GM21526 (cell line): ENCODE measurements around the gene UPK1B.
A peak's percentile ranks its signal among the peaks of the same experiment; 100 is the strongest.

Source experiments
- ATAC-seq: cut with Tn5 transposase; IDR thresholded peaks from one replicate; pipeline ENCODE4 v1.9.1; 2021; ENCODE audit warnings: moderate library complexity; ENCODE audit not compliant: unreplicated experiment, low FRiP score

The UPK1B gene

DNA sequence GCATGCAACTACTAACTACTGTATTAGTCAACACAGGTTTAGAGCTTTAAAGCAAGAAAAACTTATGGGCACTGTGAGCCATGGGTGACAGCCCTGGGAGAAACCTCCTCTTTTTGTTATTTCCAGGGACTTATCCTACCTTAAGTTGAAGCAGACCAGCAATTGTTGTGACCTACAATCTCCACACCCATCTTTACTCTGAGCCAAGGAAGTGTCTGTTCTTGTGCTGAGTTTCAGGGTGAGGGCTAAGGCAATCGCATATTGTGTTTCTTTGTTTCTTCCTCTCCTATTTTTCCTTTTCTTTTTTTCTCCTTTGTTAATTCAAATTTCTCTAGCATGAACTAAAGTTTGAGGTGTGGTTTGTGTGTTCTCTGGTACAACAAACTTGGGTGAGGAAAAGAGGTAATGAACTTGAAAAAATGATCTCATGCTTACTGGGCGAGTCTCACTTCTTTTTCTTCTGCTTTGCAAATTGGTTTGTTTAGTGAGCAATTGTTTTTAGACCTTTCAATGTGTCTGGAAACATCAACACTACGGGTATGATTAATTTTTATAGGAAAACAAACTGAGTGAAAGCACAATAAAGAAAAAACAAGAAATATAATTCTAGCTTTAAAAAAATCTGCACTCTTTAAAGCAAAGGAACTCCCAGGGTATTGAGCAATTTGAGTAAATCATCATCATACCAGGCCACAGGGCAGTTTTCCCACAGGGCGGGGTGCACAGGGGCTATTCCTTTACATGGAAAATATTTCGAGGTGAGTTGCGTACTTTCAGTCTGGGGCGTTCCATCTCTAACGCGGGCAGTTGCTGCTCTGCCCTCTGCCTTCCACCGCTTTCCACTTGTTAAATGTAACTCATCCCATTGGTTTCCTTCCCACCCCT lies 2.7 kb downstream of the UPK1B start:
- no peak for ATAC-seq

DNA sequence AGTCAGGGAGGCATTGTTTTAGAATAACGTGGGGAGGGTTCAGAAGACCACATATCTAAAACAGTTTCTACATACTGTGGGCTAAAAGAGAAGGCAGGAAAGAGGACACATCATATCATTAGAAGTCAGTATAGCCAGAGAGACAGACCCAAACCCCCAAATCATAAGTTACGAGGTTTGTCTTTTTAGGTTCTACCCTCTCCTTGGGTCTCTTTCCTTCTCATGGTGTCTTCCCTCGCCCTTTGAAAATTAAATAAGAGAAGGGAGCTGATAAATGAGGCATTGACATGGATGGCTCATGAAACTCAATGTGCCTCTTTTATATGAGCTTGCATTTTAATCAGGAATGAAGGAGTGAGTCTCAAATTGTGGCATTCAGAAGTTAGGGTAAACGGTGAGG lies 3.4 kb downstream of the UPK1B start:
- no peak for ATAC-seq

DNA sequence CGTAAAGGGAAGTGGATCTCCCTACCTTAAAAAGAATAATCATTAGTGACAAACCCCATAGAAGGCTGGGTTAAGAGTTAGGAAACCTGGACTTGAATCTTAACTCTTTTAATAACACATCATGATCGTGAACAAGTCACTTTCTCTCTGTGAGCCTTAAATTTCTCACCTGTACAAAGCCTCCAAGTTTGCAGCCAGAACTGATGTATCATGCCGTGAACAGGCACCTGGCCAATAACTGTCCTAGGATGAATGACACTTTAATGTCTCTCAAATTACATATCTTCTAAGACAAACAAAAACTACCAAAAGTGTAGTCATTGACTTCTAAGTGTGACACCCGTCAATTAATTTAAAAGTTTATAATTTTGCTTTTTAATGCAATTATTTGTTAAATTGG lies 3.9 kb downstream of the UPK1B start:
- no peak for ATAC-seq

DNA sequence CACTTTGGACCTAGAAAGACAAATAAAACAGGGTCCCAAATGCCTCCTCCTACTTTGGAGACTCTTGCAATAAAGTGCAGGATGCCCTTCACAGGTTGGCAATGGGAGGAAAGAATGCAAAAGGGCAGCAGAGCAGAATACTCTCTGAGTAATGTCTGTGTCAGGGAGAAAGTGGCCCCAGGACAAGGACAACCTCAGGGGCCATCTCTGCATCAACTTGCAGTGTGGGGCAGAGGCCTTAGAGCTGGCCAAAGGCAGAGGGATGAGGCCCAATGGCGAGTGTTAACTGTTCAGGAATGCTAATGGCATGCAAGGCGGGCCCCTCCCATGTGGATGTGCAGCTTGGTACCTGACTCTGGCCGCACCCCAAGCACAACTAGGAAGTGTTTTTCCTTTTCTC lies 8.4 kb downstream of the UPK1B start:
- ATAC-seq = no peak

DNA sequence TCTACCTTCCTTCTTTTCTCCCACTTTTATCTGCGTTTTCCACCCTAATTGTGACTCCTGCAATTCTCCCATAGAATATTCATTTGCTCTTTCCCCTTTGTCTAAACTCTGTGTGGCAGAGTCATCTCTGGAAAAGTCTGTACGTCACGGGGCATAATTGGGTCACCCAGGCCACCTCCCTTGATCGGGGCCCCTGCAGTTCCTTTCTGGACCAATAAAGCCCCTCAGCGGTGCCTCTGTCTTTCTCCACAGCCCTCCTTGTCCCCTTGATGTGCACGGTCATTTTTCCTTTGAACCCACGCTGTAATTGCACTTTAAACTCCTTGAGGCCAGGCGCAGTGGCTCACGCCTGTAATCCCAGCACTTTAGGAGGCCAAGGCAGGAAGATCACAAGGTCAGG lies 10.7 kb downstream of the UPK1B start:
- no peak for ATAC-seq

DNA sequence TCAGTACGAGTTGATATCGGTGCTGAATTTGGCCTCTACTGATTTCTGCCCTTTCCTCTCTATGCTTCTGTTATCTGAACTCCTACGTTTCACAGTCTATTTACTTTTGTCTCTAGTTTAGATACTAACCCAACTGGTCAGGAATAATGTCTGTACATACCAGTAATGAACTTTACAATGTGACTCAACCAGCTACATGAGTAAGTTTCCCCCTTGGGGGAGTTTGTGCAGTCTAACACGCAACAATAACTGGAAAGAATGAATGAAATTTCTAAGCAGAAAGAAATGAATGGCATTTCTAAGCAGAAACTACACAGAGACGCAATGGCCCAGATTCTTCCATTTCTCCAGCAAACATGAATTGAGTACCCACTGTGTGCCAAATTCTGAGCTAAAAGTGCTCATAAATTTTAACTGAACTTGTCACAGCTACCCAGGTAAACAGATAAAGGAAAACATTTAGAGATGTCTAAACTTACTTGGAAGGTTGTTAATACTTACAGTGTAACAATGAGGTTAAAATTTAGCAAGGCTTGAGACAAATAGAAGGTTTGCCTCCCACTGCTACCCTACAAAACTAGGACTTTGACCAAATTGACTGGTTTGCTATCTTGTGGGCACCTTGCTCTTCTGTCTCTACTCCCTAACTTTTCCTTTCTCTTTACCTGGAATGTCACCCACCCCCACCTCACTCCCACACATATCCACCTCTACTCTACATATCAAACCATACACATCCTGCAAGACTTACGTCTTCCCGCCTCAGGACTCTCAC lies 11.6 kb downstream of the UPK1B start:
- no peak for ATAC-seq

DNA sequence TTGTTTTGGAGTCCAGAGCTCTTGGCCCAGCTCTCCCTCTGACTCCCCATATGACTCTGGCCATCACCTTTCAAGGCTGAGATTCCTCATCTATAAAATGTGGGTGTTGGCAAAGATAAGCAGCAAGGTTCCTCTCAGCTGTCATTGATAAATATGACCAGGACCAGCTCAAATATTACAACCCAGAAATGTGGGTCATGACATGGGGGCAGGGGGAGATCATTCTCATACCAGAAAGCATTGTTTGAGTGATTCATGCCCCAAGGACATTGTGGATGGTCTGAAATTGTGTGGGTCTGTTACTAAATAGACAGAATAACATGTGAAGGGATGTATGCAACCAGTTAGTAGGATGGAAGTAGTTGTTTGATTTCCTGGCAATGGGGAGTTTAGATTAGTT lies 13.9 kb downstream of the UPK1B start:
- no peak for ATAC-seq

DNA sequence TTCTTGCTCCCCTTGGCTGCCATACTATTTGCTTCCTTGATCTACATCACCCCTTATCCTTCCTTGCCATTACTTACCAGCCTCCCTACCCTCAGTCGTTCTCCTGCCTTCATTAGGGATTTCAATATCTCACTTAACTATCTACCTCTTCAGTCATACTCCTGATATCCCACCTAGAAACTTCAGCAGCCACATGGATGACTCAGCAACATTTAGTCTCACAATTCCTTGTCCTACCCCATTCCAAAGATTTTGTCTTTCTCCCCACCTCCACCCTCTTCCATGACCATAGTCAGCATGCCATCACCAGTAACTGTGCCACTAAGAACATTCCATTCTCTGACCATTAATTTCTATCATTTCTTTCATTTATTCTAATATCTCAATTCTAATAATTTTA lies 18.4 kb downstream of the UPK1B start:
- no peak for ATAC-seq

DNA sequence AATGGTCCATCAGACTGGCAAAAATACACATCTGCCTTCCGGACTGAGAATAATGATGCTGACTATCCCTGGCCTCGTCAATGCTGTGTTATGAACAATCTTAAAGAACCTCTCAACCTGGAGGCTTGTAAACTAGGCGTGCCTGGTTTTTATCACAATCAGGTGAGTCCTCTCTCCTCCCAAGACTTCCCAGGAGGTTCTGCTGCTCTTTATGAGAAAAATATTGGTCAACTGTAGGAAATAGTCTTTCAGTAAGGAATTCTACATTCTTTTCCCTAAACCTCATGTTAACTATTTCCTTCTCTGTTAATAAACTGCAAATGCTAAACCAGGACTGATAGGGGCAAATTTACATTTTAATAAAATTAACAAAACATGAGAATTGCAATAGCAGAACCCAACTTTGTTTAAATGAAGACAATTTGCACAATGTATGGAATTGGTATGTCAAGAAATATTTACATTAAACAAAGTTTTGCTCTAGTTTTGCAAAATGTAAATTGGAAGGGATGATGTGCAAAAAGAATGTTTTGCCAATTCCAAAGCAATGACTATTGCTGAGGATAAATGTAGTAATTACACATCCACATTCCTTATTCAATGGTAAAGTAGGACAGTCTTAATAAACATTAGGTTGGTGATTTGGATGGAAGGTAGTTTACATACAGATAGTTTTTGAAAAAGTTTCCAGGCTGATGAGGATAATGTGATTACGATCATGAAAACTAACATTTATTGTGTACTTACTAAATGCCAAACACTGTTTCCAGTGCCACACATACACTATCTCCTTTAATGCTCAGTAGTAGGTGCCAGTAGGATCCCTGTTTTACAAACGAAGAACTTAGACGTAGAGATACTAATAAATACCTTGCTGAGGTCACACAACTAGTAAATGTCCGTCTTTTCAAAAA lies 21.1 kb downstream of the UPK1B start:
- ATAC-seq = no peak

DNA sequence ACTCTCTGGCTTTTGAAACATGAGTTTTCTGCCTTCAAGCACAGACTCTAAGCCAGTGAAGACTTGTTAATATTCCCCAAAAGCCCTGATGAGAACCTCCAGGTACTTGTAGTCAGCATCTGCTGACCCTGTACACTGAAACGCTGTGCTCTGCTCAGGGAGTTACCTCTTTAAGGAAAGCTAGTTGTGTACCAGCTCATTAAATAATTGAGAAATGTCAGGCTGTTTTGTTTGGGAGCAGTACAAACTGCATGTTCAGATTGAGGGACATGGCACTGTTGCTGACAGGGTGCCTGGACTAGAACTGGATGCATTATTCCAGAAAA lies 21.7 kb downstream of the UPK1B start:
- ATAC-seq = no peak

DNA sequence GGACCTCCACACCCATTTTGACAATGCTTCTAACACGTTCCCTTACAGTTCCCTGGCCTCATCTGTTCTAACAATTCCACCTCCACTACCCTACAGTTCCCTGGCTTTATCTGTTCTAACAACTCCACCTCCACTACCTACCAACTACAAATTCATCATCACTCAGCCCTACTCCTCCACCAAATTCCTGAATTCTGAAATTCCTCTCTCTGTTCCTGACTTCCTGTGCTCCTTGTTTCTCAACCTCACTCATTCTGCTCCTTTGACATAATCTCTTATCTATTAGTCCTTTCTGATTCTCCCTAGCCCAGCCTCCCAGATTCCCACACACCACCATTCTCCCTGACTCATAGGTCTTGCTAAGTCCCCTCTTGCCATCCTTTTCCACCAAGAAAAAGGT lies 22.5 kb downstream of the UPK1B start:
- no peak for ATAC-seq

DNA sequence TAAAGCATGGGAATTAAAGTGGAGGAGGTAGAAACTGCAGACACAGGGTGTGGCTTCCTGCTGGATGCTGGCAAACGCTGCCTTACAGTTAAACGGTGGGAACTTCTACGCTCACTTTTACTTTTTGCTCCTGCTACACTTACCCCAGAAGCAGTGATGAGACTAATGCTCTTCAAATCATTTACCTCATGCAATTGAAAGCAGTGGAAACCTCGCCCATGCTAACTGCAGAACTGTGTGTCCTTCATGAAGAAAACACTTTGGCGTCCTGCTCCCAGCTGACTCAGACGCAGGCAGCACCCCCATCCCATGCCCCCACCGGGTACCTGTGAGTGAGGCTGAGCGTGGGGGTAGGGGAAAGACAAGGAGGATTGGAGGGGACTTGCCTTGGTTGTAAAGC lies 31.8 kb downstream of the UPK1B start:
- no peak for ATAC-seq

DNA sequence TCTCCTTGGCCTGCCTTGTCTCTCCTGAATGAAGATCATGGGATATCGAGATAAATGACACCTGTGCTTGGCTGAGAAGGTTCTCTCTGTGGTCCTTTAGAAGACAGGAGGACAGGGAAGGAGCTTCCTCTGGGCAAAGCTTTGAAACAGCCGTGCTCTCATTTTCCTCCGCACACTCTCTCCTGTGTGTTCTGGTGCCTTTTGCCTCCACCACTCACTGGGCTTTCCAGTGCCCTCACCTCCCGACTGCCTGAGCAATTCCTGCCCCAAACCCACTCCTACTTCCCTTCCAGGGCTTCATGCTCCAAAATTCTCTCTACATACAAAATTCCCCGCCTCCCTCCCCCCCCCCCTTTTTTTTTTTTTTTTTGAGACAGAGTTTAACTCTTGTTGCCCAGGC lies 32.3 kb downstream of the UPK1B start:
- no peak for ATAC-seq

DNA sequence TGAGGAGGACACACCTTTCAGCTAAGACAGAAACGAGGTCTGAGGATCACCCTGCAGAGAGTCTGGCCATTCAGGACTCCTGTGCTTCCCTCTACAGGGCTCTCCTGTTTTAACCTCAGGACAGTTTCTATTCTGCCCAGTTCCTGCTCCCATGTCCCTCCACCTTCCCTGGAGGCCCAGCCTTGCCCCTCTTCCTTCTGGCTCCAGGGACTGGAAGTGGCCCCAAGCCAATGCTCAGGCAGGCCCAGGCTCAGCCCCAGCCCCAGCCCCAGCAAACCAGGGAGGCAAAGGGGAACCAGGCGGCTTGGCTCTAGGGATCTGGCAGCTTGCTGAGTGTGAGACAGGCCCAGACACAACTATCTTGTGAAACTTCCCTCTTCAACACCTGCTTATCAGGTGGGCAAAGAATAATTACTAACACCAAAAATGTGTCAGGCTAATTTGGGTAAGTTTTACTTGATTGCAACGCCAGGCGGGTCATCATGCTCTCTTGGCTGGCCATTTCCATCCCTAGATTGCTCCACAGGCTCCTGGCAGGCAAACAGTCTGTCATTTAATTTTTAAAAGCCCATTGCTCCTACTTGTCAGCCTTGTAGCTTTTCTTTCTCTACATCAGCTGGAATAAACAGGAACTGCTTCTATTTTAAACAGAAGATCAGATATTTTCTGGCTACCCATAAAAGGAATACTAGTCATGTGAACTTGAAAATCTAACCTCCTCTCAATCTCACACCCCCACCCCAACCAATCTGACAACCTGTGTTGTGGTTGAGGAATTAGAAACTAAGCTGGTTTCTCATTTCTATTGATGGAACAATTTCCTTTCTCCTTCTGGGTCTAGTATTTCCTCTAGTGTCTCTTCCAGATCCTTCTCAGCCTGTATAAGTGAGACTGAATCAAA lies 33.5 kb downstream of the UPK1B start:
- no peak for ATAC-seq

DNA sequence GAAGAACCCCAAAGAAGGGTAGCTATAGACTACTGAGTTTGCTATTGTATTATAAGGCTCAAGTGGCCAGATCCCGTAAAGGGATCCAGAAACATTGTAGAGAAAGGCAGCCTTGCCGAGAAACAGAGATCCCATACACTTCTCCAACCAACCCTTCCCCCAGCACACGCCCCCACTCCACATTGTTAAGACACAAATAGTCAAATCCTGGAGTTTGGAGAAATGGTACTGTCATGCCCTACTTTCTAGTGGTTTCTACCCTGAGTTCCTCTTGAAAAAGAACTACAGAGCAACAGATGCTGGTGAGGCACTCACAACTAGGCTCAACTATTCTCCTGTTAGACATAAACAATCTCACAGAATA lies 34.1 kb downstream of the UPK1B start:
- no peak for ATAC-seq

DNA sequence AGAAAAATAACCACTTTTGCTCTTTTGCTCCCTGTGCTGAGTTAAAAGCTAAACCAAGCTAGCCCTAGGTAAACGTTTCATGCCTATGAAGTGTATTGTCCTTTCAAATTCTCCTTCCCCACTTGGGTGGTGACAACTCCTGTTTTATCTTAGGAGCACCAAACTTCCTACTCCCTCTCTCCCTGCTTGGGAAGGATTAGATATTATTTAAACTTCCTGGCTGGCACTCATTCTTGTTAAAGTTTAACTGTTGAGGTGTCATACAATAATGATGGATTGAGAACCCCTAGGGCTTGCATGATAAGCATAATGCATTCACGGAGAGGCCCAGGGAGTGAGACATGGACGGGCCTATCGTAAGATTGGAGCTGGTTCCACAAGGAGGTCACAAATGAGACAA lies 37.8 kb downstream of the UPK1B start:
- ATAC-seq = no peak

DNA sequence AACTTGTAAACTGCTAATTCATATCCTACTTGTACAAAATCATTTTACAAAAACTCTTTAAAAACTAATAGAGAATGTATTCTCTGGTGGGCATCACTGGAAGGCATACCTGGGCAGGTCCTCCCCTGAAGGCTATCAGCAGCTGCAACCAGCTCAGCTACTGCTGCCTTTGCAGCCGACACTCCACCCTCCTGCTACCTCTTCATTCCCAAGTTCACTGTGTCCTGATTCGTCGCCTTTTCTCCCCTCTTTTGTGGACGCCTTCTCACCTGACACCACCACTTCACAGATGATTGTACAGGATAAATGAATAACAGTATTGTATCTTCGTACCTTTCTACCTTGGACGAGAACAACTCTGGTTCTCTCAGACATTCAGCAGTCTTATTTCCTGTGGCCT lies 38.4 kb downstream of the UPK1B start:
- no peak for ATAC-seq

DNA sequence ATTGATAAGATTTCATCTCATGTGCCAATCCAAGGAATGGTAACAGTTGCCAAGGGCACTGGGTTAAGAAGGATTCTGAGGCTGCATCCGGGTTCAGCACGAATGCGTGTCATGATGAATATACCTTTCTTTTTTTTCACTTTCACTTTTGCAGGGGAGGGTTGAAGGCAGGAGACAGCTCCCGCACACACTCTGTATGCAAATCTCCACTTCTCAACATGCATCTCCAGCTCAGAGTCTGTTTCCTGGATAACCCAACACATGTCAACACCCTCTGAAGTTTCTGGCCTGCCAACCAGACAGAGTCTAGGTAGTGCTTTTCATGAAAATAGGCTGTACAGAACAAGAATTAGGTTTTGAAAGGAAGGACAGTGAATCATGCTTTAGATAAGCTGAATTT lies 45.7 kb downstream of the UPK1B start:
- peak; percentile 91 for ATAC-seq

DNA sequence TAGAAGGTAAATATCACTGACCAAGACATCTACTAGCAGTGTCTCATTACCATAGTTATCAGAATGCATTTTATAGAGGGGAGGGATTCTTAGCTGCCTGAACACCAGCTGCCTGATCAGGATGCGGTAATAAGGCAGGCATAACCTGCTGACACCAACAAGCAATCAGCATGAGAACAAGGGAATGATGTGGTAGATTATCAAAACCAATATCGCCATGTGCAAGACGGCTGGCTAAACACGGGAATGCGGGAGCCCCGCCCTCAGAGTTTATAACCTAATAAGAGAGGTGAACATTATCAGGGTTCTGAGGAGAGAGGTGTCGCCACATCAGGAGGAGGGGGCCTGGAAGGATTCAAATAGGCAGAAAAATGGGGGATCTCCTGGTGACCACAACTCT lies 46.8 kb downstream of the UPK1B start:
- ATAC-seq = no peak

DNA sequence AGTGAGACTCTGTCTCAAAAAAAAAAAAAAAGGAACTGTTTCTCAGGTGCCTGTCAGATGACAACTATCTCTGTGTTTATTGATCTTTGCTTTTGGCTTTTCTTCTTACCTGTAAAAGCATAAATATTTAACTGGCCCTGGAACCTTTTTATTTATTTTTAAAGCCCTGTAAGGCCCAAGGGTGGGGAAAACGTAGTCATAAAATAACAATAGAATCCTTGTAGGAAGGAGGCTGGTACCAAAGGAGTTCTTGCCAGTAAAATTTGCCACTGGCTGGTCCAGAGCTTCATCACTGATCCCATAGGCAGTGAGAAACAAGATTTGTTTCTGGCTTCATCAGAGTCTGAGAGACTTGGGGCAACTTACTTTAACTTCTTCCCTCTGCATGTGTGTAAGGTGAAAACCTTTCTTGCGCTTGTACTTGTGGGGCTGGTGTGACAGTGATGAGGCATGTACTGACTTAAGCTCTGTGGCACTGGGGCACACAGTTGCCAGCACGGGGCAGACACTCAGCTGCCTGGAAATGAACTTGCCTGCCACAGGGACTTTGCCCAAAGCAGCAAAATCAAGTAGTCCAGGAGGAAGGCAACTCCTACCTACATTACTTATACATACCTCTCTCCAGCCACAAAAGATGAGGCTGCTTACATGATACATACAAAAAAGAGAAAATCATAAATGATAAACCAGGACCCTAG lies 47.7 kb downstream of the UPK1B start:
- no peak for ATAC-seq
